Smooth muscle cell (in vitro differentiated cells): Measurements from ENCODE around the gene RNFT2. TPM values are rescaled to one million over a fixed set of nuclear protein-coding genes. Genes with fewer than 3 reads are reported as not detected.
A peak's percentile ranks its signal among the peaks of the same experiment; 100 is the strongest.

ENCODE experiments used
- DNase-seq: peaks from one replicate; lab custom pipeline; 2025; ENCODE audit not compliant: unreplicated experiment; lab: John Stamatoyannopoulos, UW
- H2AFZ ChIP-seq: fragments of 200-600 bp; sonication (generic); 2 replicates; pipeline ENCODE4 v1.6.0; 2016; ENCODE audit warnings: antibody characterized with exemption, low read depth, mild to moderate bottlenecking
- H3F3A ChIP-seq: fragments of 200-600 bp; sonication (generic); 2 replicates; pipeline ENCODE4 v1.6.0; 2017; ENCODE audit warnings: antibody characterized with exemption, low read depth
- H3K27ac ChIP-seq: fragments of 200-600 bp; sonication (generic); 2 replicates; pipeline ENCODE4 v1.5.1; 2016; ENCODE audit warnings: low read depth, mild to moderate bottlenecking
- H3K27me3 ChIP-seq: fragments of 200-600 bp; sonication (generic); 2 replicates; pipeline ENCODE4 v1.6.1; 2016; ENCODE audit warnings: low read depth, mild to moderate bottlenecking
- H3K36me3 ChIP-seq: fragments of 200-600 bp; sonication (generic); 2 replicates; pipeline ENCODE4 v1.5.1; 2016; ENCODE audit warnings: low read depth
- H3K4me1 ChIP-seq: fragments of 200-600 bp; sonication (generic); 2 replicates; pipeline ENCODE4 v1.5.1; 2016; ENCODE audit warnings: low read depth
- H3K4me2 ChIP-seq: fragments of 200-600 bp; sonication (generic); 2 replicates; pipeline ENCODE4 v1.6.0; 2016; ENCODE audit warnings: mild to moderate bottlenecking
- H3K4me3 ChIP-seq: fragments of 200-600 bp; sonication (generic); 2 replicates; pipeline ENCODE4 v1.5.1; 2016; ENCODE audit warnings: mild to moderate bottlenecking
- H3K79me2 ChIP-seq: fragments of 200-600 bp; sonication (generic); 2 replicates; pipeline ENCODE4 v1.6.0; 2016; ENCODE audit warnings: low read depth, mild to moderate bottlenecking
- H3K9ac ChIP-seq: fragments of 200-600 bp; sonication (generic); 2 replicates; pipeline ENCODE4 v1.6.0; 2016; ENCODE audit warnings: low read depth
- H3K9me3 ChIP-seq: fragments of 200-600 bp; sonication (generic); replicated peaks from 2 replicates; pipeline ENCODE4 v1.5.1; 2016; ENCODE audit warnings: low read depth
- H4K20me1 ChIP-seq: fragments of 200-600 bp; sonication (generic); 2 replicates; pipeline ENCODE4 v1.6.0; 2016; ENCODE audit warnings: low read depth
- WGBS: methylation state at CpG from one replicate; pipeline ENCODE4 v1.1.7; 2016; ENCODE audit warnings: low lambda C conversion rate; 5-methylcytosine and 5-hydroxymethylcytosine counted together
- polyA plus RNA-seq: library from polyadenylated mRNA; unstranded; fragments of >200 nt; fragmentation: Nextera tagmentation; extraction: Ambion mirVana; gene quantifications from 2 replicates; pipeline ENCODE4 v1.2.1, GENCODE V29; 2016
- total RNA-seq: library from RNA; depleted of rRNA; stranded (reverse); fragments of >200 nt; gene quantifications from 2 replicates; pipeline ENCODE4 v1.2.3, GENCODE V29; 2014
- TF ChIP-seq, protein P1 (sequence below): fragments of 200-600 bp; sonication (generic); IDR thresholded peaks from 2 replicates; pipeline ENCODE4 v1.5.1; 2017; ENCODE audit warnings: borderline replicate concordance, mild to moderate bottlenecking, antibody characterized with exemption; ENCODE audit not compliant: insufficient read depth, poor library complexity, severe bottlenecking

Gene RNFT2
- total and polyA plus RNA-seq, 2 experiments from 2014 or later, result 2.0 to 2.4 TPM

GRCh38 chr12:116697305-116697704 is 40.8 kb upstream of the RNFT2 start:
- Histone ChIP-seq H3K27ac (no peak overlapping the region), H4K20me1 (no peaks in the 10 kb centered on the region), H3F3A (peaks cover 10% of the 10 kb centered on the region), H3K4me1 (no peaks in the 10 kb centered on the region), H3K79me2 (no peaks in the 10 kb centered on the region), H3K27me3 (peaks cover 24% of the 10 kb centered on the region), H3K9me3 (no peaks in the 10 kb centered on the region), H3K4me3 (no peak overlapping the region), H3K4me2 (no peak overlapping the region), H3K36me3 (no peaks in the 10 kb centered on the region), H3K9ac (no peak overlapping the region), H2AFZ (no peak overlapping the region)
- no peak for DNase-seq
- TF ChIP-seq, protein P1, sequence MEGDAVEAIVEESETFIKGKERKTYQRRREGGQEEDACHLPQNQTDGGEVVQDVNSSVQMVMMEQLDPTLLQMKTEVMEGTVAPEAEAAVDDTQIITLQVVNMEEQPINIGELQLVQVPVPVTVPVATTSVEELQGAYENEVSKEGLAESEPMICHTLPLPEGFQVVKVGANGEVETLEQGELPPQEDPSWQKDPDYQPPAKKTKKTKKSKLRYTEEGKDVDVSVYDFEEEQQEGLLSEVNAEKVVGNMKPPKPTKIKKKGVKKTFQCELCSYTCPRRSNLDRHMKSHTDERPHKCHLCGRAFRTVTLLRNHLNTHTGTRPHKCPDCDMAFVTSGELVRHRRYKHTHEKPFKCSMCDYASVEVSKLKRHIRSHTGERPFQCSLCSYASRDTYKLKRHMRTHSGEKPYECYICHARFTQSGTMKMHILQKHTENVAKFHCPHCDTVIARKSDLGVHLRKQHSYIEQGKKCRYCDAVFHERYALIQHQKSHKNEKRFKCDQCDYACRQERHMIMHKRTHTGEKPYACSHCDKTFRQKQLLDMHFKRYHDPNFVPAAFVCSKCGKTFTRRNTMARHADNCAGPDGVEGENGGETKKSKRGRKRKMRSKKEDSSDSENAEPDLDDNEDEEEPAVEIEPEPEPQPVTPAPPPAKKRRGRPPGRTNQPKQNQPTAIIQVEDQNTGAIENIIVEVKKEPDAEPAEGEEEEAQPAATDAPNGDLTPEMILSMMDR, result peak; percentile 26
- 60% methylated on average over 7 of the region's 7 CpGs for WGBS

DNA sequence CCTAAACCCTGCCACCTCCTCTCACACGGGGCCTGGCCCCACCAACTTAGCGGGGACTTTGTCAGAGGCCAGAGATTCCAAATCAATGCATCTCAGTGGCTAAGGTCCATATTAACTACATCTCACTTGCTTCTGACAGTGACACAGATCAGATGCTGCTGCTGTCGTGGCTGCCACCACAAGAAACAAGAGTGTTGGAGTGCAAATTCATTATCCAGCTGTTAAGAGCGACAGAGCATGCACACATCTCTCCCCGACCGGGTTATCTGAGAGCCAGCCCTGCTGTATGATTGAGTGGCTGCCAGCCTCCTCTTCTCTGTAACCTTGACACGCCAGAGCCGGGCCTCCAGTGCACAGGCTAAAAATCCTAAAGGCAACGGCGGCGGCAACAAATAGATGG is 40.4 kb upstream of the RNFT2 start:
- H3F3A ChIP-seq, result peaks cover 10% of the 10 kb centered on the region
- WGBS, result 38% methylated on average over 11 of the region's 11 CpGs
- H3K4me2 ChIP-seq, result no peak overlapping the region
- no peak overlapping the region for H3K9ac ChIP-seq
- no peaks in the 10 kb centered on the region for H3K79me2 ChIP-seq
- H3K4me1 ChIP-seq, result no peaks in the 10 kb centered on the region
- TF ChIP-seq, protein P1, result no peak
- H3K27ac ChIP-seq, result no peak overlapping the region
- H3K36me3 ChIP-seq, result no peaks in the 10 kb centered on the region
- H2AFZ ChIP-seq, result no peak overlapping the region
- H3K9me3 ChIP-seq, result no peaks in the 10 kb centered on the region
- DNase-seq, result no peak
- H3K27me3 ChIP-seq, result peaks cover 20% of the 10 kb centered on the region
- H4K20me1 ChIP-seq, result no peaks in the 10 kb centered on the region
- no peak overlapping the region for H3K4me3 ChIP-seq

DNA sequence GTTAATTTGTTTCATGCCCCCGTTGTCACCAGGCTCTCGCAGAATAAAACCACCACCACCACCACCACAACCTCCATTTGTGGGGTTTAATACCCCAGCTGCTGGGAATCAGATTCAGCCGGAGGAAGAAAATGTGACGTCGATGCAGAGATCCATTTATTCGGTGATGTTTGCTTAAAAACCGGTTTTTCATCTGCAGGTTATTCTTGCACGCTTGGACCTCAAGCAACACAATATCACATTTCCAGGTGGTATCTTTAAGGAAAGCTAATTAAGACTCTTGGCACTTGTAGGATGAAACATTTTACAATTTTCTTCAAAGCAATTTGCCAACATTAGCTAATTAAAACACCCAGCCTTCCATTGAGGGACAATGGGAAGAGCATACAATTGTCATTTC is 40.0 kb upstream of the RNFT2 start:
- no peak overlapping the region for H2AFZ ChIP-seq
- H4K20me1 ChIP-seq, result no peaks in the 10 kb centered on the region
- H3K4me2 ChIP-seq, result no peak overlapping the region
- H3K27ac ChIP-seq, result peak overlapping the region; percentile 21
- H3K27me3 ChIP-seq, result peaks cover 16% of the 10 kb centered on the region
- no peaks in the 10 kb centered on the region for H3K9me3 ChIP-seq
- H3K4me3 ChIP-seq, result no peak overlapping the region
- peaks cover 10% of the 10 kb centered on the region for H3F3A ChIP-seq
- no peak for DNase-seq
- no peaks in the 10 kb centered on the region for H3K36me3 ChIP-seq
- WGBS, result 89% methylated on average over 8 of the region's 8 CpGs
- H3K79me2 ChIP-seq, result no peaks in the 10 kb centered on the region
- no peaks in the 10 kb centered on the region for H3K4me1 ChIP-seq
- no peak overlapping the region for H3K9ac ChIP-seq
- TF ChIP-seq, protein P1, result no peak

DNA sequence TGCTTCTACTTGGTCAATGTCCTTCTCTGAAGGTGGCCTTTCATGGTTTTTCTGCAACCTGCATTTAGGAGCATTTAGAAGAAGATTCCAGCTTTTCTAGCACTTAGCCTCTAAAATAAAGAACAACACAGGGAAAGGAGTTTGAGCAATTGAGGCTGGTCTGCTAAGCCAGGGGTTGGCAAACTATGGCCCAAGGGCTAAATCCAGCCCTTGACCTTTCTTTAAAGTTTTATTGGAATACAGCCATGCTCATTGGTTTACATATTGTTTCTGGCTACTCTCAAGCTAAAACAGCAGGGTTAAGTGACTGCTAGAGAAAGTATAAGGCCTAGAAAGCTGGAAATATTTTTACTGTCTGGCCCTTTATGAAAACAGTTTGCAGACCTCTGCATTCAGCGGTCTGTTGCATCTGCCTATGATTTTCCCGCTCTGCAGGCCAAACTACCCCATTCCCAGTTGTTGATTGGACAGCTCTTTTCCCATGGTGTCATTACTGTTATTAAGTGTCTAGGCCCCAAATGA is 39.5 kb upstream of the RNFT2 start:
- Histone ChIP-seq H3K36me3 (no peaks in the 10 kb centered on the region), H3K4me2 (no peak overlapping the region), H3K4me1 (no peaks in the 10 kb centered on the region), H2AFZ (no peak overlapping the region), H3K27ac (peak overlapping the region; percentile 21), H3K9ac (no peak overlapping the region), H3K27me3 (peaks cover 11% of the 10 kb centered on the region), H4K20me1 (no peaks in the 10 kb centered on the region), H3K4me3 (no peak overlapping the region), H3K79me2 (no peaks in the 10 kb centered on the region), H3K9me3 (no peaks in the 10 kb centered on the region), H3F3A (peaks cover 10% of the 10 kb centered on the region)
- 42% methylated on average over 2 of the region's 2 CpGs for WGBS
- DNase-seq, result no peak
- TF ChIP-seq, protein P1, result no peak
